GM12892 (cell line): ENCODE measurements around the gene TAB3.

Source experiments
- POLR2A ChIP-seq: IDR thresholded peaks from 2 replicates; pipeline ENCODE4 v1.6.1; 2011; ENCODE audit warnings: low read depth, low read length, control low read depth
- POLR2AphosphoS5 ChIP-seq: IDR thresholded peaks from 2 replicates; pipeline ENCODE4 v1.6.1; 2011; ENCODE audit warnings: low read depth, low read length, control low read depth

DNA sequence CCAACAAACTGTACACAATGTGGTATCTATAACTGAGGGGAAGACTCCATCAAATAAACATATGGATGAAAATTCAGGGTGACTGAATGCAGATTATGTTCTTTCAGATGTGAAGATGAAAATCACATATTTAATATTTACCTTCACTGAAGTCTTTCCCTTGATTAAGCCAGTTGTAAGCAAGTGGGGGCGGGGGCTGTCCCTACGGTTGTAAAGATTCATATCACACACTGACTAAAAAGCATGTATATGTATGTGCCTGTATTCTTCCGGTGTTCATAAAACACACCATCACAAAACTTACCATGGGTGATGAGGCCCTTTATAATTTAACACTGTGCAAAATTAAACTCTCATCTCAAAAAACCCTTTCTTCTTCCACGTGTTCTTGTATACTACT is 1.3 kb downstream of the TAB3 start:
- TF ChIP-seq POLR2A (no peak), POLR2AphosphoS5 (no peak)
